GM12865 (cell line): ENCODE measurements around the gene LAMTOR2.

Experiments
- DNase-seq: peaks from one replicate; pipeline ENCODE4 v3.0.0; 2010; ENCODE audit warnings: low read depth
- H3K4me3 ChIP-seq: 2 replicates; pipeline ENCODE4 v1.5.1; 2011; ENCODE audit warnings: mild to moderate bottlenecking, low read depth, low read length, control low read depth
- CTCF ChIP-seq: IDR thresholded peaks from 2 replicates; pipeline ENCODE4 v1.5.1; 2011; ENCODE audit warnings: low read length, control low read depth, low read depth, inconsistent platforms; ENCODE audit not compliant: insufficient read depth; ENCODE audit errors: missing control alignments

The LAMTOR2 gene

GRCh38 chr1:156086256-156086662 is 31.7 kb downstream of the LAMTOR2 start:
- no peak for TF ChIP-seq CTCF
- no peak for DNase-seq

GRCh38 chr1:156089704-156090103 is 35.1 kb downstream of the LAMTOR2 start:
- no peak for DNase-seq

More at GRCh38 chr1:156086256-156086662, 31.7 kb downstream of the LAMTOR2 start:
- H3K4me3 ChIP-seq, result no peak overlapping the region

GRCh38 chr1:156090138-156090839 is 35.7 kb downstream of the LAMTOR2 start:
- TF ChIP-seq CTCF, result no peak
- no peak for DNase-seq
- no peak overlapping the region for H3K4me3 ChIP-seq

More at GRCh38 chr1:156089704-156090103, 35.1 kb downstream of the LAMTOR2 start:
- TF ChIP-seq CTCF, result no peak
- H3K4me3 ChIP-seq, result no peak overlapping the region

GRCh38 chr1:156090840-156091188 is 36.2 kb downstream of the LAMTOR2 start:
- TF ChIP-seq CTCF, result peak; percentile 72
- peak; percentile 92 for DNase-seq
- H3K4me3 ChIP-seq, result no peak overlapping the region

- DNase-seq, result no peak
- TF ChIP-seq CTCF, result no peak
- H3K4me3 ChIP-seq, result no peak overlapping the region
Observed at GRCh38 chr1:156091610-156092009, 37.0 kb downstream of the LAMTOR2 start.

- peak overlapping the region; percentile 24 for H3K4me3 ChIP-seq
- no peak for TF ChIP-seq CTCF
- peak; percentile 49 for DNase-seq
Observed at GRCh38 chr1:156095906-156096508, 41.4 kb downstream of the LAMTOR2 start.
